ENCODE data around the gene ODF2L. TPM values are rescaled to one million over a fixed set of nuclear protein-coding genes. Genes with fewer than 3 reads are reported as not detected.

Gene ODF2L
- total RNA-seq, 1 donor from 2014 or later, result 40.5 TPM

GRCh38 chr1:86380257-86380861, 15.8 kb downstream of the ODF2L start:
- no peak for DNase-seq (ENCODE audit: extremely low spot score in 2 of 2)
- Histone ChIP-seq H3K36me3 (peaks cover 0 to 5% of the 10 kb centered on the region in 2 donors), H3K27me3 (no peaks in the 10 kb centered on the region), H3K27ac (no peak overlapping the region), H3K4me1 (no peaks in the 10 kb centered on the region), H3K9me3 (no peaks in the 10 kb centered on the region), H3K4me3 (no peak overlapping the region)
- TF ChIP-seq POLR2A (IDR thresholded peaks at IDR 0.05) (no peak), POLR2AphosphoS5 (IDR thresholded peaks at IDR 0.05; ENCODE audit: insufficient read depth in 1 of 2, low read depth in 1 of 2) (no peak), CTCF (IDR thresholded peaks at IDR 0.05) (peak; percentile 54 to 82 (median 69))
- intact Hi-C loops (cut with DNase I), result no loop called here

GRCh38 chr1:86378813-86379212, 17.3 kb downstream of the ODF2L start:
- TF ChIP-seq POLR2A (IDR thresholded peaks at IDR 0.05) (no peak), POLR2AphosphoS5 (IDR thresholded peaks at IDR 0.05; ENCODE audit: insufficient read depth in 1 of 2, low read depth in 1 of 2) (no peak), CTCF (IDR thresholded peaks at IDR 0.05) (no peak)
- Histone ChIP-seq H3K27ac (no peak overlapping the region), H3K9me3 (no peaks in the 10 kb centered on the region), H3K4me1 (no peaks in the 10 kb centered on the region), H3K36me3 (peaks cover 0 to 5% of the 10 kb centered on the region in 2 donors), H3K27me3 (no peaks in the 10 kb centered on the region), H3K4me3 (no peak overlapping the region)
- no peak for DNase-seq (ENCODE audit: extremely low spot score in 2 of 2)
- intact Hi-C loops (cut with DNase I), result no loop called here

- TF ChIP-seq POLR2AphosphoS5 (IDR thresholded peaks at IDR 0.05; ENCODE audit: insufficient read depth in 1 of 2, low read depth in 1 of 2), result no peak
- no peak for TF ChIP-seq CTCF (IDR thresholded peaks at IDR 0.05)
- TF ChIP-seq POLR2A (IDR thresholded peaks at IDR 0.05), result no peak
- Histone ChIP-seq H3K36me3 (peaks cover 0 to 5% of the 10 kb centered on the region in 2 donors), H3K4me3 (no peak overlapping the region)
Observed at GRCh38 chr1:86377341-86377740, 18.8 kb downstream of the ODF2L start.

GRCh38 chr1:86375688-86376087, 20.4 kb downstream of the ODF2L start:
- no peak for TF ChIP-seq POLR2A (IDR thresholded peaks at IDR 0.05)
- TF ChIP-seq CTCF (IDR thresholded peaks at IDR 0.05), result no peak
- no peak for TF ChIP-seq POLR2AphosphoS5 (IDR thresholded peaks at IDR 0.05; ENCODE audit: insufficient read depth in 1 of 2, low read depth in 1 of 2)
- Histone ChIP-seq H3K4me3 (no peak overlapping the region), H3K9me3 (no peaks in the 10 kb centered on the region), H3K36me3 (peaks cover 0 to 5% of the 10 kb centered on the region in 2 donors), H3K4me1 (no peaks in the 10 kb centered on the region), H3K27me3 (no peaks in the 10 kb centered on the region), H3K27ac (no peak overlapping the region)
- intact Hi-C loops (cut with DNase I), result no loop called here
- no peak for DNase-seq (ENCODE audit: extremely low spot score in 2 of 2)

More at GRCh38 chr1:86377341-86377740, 18.8 kb downstream of the ODF2L start:
- intact Hi-C loops (cut with DNase I), result no loop called here
- Histone ChIP-seq H3K9me3 (no peaks in the 10 kb centered on the region), H3K27ac (no peak overlapping the region), H3K27me3 (no peaks in the 10 kb centered on the region), H3K4me1 (no peaks in the 10 kb centered on the region)
- no peak for DNase-seq (ENCODE audit: extremely low spot score in 2 of 2)

GRCh38 chr1:86370601-86371022, 25.5 kb downstream of the ODF2L start:
- Histone ChIP-seq H3K4me1 (no peaks in the 10 kb centered on the region), H3K36me3 (no peaks in the 10 kb centered on the region), H3K9me3 (no peaks in the 10 kb centered on the region), H3K27me3 (no peaks in the 10 kb centered on the region), H3K4me3 (no peak overlapping the region), H3K27ac (no peak overlapping the region)
- DNase-seq (ENCODE audit: extremely low spot score in 2 of 2), result no peak
- intact Hi-C loops (cut with DNase I), result no loop called here
- TF ChIP-seq POLR2AphosphoS5 (IDR thresholded peaks at IDR 0.05; ENCODE audit: insufficient read depth in 1 of 2, low read depth in 1 of 2), result no peak
- no peak for TF ChIP-seq CTCF (IDR thresholded peaks at IDR 0.05)
- TF ChIP-seq POLR2A (IDR thresholded peaks at IDR 0.05), result no peak
